Measurements from ENCODE around the gene HES3. TPM values are rescaled to one million over a fixed set of nuclear protein-coding genes. Genes with fewer than 3 reads are reported as not detected.

HES3 gene
- polyA plus RNA-seq, 1 donor = not detected

- DNase-seq = no peak
These were observed 18.8 kb downstream of the HES3 start for GRCh38 chr1:6262555-6263420.

GRCh38 chr1:6263716-6264115 is 19.7 kb downstream of the HES3 start:
- no peak for DNase-seq

- no peak for DNase-seq
These were observed 21.2 kb downstream of the HES3 start for GRCh38 chr1:6265151-6265550.

DNA sequence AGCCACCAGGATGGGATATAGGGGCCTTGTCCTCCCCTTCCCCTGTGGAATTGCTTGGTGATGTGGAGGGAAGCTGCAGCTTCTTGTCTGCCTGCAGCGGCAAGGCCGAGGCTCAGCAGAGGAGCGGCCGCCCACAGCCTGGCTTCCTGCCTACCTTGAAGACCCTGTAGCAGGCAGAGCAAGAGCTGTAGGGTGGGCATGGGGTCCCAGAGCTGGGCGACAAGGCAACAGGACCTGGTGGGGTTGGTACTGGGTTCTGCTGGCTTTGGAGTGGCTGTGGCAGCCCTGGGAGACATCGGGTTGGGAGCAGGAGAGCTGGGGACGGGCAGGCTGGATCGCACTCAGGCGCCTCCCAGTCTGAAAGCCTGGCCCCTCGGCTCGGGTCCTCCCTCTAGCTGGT is 22.7 kb downstream of the HES3 start:
- no peak for DNase-seq

DNA sequence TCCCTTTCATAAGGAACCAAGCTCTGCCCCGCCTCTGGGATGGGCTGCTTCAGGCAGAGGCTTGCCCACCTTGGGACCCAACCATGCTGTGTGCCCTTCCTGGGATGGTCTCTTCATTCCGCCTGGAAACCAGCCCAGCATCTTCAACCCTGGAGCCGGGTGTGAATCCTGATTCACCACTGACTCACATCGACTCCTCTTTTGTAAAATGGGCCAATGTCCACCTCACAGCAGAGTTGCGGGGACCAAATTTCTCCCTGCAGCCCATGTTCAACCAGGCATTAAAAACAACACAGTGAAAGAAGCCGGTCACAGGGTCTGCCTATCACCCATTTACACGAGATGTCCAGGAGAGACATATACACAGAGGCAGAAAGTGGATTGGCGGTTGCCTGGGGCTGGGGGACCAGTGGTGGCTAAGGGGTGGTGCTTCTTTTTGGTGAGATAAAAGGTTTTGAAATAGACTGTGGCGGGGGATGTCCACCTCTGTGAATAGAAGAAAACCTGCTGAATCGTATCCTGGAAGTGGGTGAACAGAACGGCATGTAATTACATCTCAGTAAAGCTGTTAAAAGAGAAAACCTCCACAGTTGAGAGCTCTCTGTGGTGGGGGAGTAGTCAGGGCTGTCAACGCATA is 23.8 kb downstream of the HES3 start:
- no peak for DNase-seq

- no peak for DNase-seq
These were observed 24.4 kb downstream of the HES3 start for GRCh38 chr1:6268415-6268814.

GRCh38 chr1:6269296-6269695 is 25.3 kb downstream of the HES3 start:
- DNase-seq = no peak

DNA sequence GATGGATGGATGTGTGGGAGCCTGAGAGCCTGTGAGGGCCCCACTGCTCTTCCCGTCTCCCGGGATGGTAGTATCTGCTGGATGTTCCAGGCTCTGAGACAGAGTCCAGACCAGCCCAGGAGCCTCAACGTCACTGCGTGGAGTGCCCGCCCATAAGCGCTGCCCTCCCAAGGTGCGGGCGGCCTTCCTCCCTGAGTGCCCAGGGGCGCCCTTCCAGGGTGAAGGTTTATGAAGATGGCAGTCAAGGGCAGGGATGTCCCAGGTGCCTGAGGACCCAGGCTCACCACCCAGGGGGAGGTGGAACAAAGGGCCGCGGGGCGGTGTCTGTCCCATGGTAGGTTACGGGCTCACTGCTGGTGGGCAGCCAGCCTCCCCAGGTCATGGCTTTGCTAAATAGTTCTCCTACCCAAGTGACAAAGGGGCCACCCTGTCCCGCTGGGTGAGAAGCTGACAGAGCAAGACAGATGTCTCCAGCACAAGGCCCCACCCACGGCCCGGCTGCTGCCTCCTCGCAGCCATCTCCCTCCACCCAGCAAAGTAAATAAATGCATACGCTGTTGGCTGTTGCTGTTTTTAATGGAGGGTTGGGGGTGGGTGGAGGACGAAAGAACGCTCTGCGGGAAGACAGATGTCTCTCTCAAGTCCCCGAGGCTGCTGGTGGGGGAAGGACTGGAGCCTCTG is 25.9 kb downstream of the HES3 start:
- DNase-seq = no peak

DNA sequence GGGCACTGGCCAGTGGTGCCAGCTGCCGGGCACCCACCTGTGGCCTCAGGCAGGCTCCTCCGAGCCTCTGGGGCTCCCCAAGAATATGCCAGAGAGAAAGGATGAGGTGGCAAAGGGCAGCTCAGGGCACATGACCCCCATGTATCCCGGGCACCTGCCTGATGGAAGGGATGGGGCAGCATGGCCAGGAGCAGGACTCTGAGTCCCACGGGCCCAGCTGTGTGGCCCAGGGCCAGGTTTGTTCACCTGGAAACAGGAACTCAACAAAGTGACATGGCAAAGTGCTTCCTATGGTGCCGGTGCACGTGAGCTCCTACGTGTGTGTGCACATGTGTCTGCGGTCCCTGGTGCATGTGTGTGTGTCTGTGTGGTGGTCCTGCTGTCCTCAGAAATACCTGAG is 26.4 kb downstream of the HES3 start:
- no peak for DNase-seq

GRCh38 chr1:6271006-6271405 is 27.0 kb downstream of the HES3 start:
- no peak for DNase-seq

- no peak for DNase-seq
These were observed 27.6 kb downstream of the HES3 start for GRCh38 chr1:6271554-6271953.

GRCh38 chr1:6272452-6272851 is 28.5 kb downstream of the HES3 start:
- no peak for DNase-seq

DNA sequence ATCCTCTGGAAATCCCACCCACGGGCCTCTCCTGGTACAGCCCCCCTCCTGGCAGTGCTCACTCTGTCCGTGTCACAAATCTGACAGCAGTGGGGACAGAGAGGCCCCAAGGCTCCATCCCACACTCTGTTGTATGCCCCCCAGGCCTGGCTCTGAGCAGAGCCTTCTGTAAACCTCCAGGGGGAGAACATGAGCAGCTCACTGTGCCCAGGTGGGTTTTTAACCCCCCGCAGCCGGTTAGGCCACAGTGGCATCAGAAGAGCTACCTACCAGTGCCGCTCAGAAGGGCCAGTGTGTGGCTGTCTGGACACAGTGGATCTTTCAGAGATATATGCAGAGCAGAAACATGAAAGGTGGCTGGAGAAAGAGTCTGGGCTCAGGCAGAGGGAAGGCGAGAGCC is 28.9 kb downstream of the HES3 start:
- DNase-seq = no peak

GRCh38 chr1:6273380-6273891 is 29.5 kb downstream of the HES3 start:
- DNase-seq = no peak

DNA sequence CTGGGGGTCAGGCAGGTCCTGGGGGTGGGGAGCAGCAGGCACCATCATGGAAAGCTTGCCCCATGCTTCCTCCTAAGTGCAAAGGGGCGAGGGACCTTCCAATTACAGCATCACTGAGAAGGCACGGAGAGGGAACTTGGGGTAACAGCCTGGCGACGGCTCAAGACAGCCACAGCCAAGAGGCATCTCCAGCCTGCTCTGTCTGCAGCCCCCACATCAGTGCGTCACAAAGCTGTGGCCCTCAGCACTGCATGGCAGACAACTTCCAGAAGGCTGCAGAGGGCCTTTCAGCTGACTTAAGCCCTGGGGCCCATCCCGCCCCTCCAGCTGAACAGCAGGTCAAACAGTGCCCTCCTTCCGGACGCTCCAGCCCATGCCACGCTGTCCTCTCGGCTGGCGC is 30.1 kb downstream of the HES3 start:
- DNase-seq = no peak

- DNase-seq = no peak
These were observed 30.7 kb downstream of the HES3 start for GRCh38 chr1:6274622-6275139.

GRCh38 chr1:6275826-6276782 is 32.1 kb downstream of the HES3 start:
- peak; percentile 67 for DNase-seq

DNA sequence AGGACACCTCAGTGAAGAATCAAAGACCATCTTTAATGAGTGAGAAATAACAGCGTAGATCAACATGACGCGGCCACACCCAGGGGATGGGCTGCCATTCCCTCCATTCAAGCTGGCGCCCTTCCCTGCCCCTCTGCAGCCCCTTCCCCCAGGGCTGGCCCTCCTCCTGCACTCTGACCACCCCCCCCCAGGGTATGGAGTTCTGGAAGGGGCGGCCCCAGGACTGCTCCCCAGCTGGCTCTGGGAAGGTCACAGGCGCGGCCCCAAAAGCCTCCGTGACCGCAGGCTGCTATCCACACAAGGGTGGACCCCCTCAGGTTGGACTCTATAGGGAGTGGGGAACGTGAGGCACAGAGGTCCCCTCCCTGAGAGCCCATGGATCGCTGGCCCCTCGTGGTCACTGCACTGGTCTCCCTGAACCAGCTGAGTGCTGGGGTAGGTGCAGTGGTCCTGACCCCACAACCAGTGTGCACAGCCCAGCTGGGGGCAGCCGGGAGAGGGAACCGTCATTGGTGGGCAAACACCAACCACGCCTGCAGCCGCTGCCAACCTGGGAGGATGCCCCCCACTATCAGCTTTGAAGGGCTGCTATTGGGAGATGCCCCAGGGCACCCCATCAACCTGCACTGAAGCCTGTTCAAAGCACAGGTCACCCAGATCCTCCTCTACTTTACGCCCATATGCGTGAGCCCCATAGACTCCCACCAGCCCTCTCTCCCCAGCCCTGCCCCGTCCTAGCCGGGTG is 33.0 kb downstream of the HES3 start:
- no peak for DNase-seq

DNA sequence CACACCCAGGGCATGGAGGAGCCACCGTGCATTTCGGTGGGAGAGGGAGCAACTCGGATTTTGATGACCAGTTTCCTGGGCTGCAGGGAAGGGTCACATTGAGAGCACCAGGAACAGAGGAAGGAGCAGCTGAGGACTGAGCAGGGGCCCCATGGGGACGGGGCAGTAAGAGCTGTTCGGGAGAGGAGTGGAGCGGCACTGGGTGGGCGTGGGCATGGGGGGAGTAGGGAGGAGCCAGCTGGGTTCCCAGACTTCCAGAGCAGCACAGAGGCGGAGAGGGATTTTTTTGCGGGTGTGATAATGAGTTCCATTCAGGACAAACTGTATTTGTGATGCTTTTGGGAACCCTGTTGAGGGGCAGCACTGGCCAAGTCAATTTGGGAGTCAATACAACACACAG is 34.3 kb downstream of the HES3 start:
- DNase-seq = no peak

DNA sequence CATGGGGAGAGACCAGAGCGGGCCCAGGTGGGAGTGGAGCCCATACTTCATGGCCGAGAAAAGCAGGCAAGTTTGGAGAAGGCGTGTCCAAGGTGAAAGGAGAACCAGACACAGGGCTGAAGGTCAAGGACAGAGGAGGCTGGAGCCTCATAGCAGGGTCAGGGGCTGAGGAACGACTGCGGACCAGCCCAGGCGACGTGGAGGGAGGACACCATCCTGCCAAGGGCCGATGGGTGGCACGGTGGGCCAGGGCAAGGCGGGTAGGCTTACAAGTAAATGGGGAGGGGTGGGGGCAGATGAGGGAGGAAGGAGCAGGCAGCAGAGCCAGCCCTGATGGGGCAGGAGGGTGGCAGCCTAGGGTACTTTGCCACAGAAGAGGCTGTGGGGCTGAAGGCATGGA is 35.1 kb downstream of the HES3 start:
- no peak for DNase-seq
